Esophagus mucosa (tissue), 1 donor: ENCODE data around the gene SPATA45. TPM values are rescaled to one million over a fixed set of nuclear protein-coding genes. Genes with fewer than 3 reads are reported as not detected.

Source experiments
- ATAC-seq: fragments of 200-7000 bp; cut with Tn5 transposase; one replicate; pipeline ENCODE4 v1.9.1; 2020
- total RNA-seq: library from RNA; stranded (reverse); gene quantifications from one replicate; pipeline ENCODE4 v1.2.4, GENCODE V29; 2023
- donor health status: DM: yes; HTN: yes; CAD: no.

Gene SPATA45
- total RNA-seq, 1 donor from 2014 or later = not detected

- no peak for ATAC-seq
These were observed 19.1 kb downstream of the SPATA45 start for GRCh38 chr1:212828395-212828794.

- no peak for ATAC-seq
These were observed 19.6 kb downstream of the SPATA45 start for GRCh38 chr1:212827831-212828278.

- ATAC-seq = no peak
These were observed 20.2 kb downstream of the SPATA45 start for GRCh38 chr1:212827171-212827776.

- ATAC-seq = no peak
These were observed 21.5 kb downstream of the SPATA45 start for GRCh38 chr1:212825798-212826452.

GRCh38 chr1:212824201-212824600 lies 23.2 kb downstream of the SPATA45 start:
- ATAC-seq = no peak

- ATAC-seq = no peak
These were observed 24.5 kb downstream of the SPATA45 start for GRCh38 chr1:212822956-212823355.

GRCh38 chr1:212820969-212821368 lies 26.5 kb downstream of the SPATA45 start:
- ATAC-seq = no peak

GRCh38 chr1:212819726-212820125 lies 27.7 kb downstream of the SPATA45 start:
- ATAC-seq = no peak

GRCh38 chr1:212816567-212817278 lies 30.7 kb downstream of the SPATA45 start:
- no peak for ATAC-seq

GRCh38 chr1:212814537-212815334 lies 32.7 kb downstream of the SPATA45 start:
- ATAC-seq = no peak

GRCh38 chr1:212805767-212806166 lies 41.7 kb downstream of the SPATA45 start:
- no peak for ATAC-seq

GRCh38 chr1:212797681-212798080 lies 49.8 kb downstream of the SPATA45 start:
- ATAC-seq = no peak

- no peak for ATAC-seq
These were observed 52.9 kb downstream of the SPATA45 start for GRCh38 chr1:212794561-212795014.

GRCh38 chr1:212792396-212792908 lies 55.0 kb downstream of the SPATA45 start:
- ATAC-seq = no peak

- peak; percentile 97 for ATAC-seq
These were observed 55.6 kb downstream of the SPATA45 start, which contains the start of the genes NSL1 and TATDN3 for GRCh38 chr1:212791676-212792395. Gene NSL1 (minus strand): TSS chr1:212791777. CDS start chr1:212791763, 14 bp downstream. Gene TATDN3 (plus strand): TSS chr1:212791894. CDS start chr1:212791922, 28 bp downstream.

GRCh38 chr1:212791261-212791675 lies 56.2 kb downstream of the SPATA45 start:
- ATAC-seq = peak; percentile 73

- ATAC-seq = no peak
These were observed 61.6 kb downstream of the SPATA45 start for GRCh38 chr1:212785871-212786270.

- ATAC-seq = no peak
These were observed 63.5 kb downstream of the SPATA45 start for GRCh38 chr1:212783976-212784375.

- peak; percentile 54 for ATAC-seq
These were observed 64.9 kb downstream of the SPATA45 start for GRCh38 chr1:212782422-212783154.

- ATAC-seq = no peak
These were observed 66.2 kb downstream of the SPATA45 start for GRCh38 chr1:212781225-212781624.

- no peak for ATAC-seq
These were observed 66.7 kb downstream of the SPATA45 start for GRCh38 chr1:212780759-212781158.
